HK-2 (cell line): Measurements from ENCODE around the gene PLEKHO2.

Source experiments
- DNase-seq: peaks from one replicate; pipeline ENCODE4 v3.0.0-alpha.2; 2018; ENCODE audit not compliant: unreplicated experiment

The PLEKHO2 gene

GRCh38 chr15:64825431-64826294, 16.1 kb upstream of the PLEKHO2 start, which contains the start of gene PIF1:
Gene PIF1 (minus strand): TSS chr15:64825647. CDS start chr15:64824335, 1,312 bp downstream.
- peak; percentile 81 for DNase-seq

GRCh38 chr15:64828985-64829384, 12.7 kb upstream of the PLEKHO2 start:
- no peak for DNase-seq

- no peak for DNase-seq
Observed at GRCh38 chr15:64833690-64834089, 8.0 kb upstream of the PLEKHO2 start.

GRCh38 chr15:64836023-64836536, 5.6 kb upstream of the PLEKHO2 start:
- no peak for DNase-seq

- no peak for DNase-seq
Observed at GRCh38 chr15:64837502-64837901, 4.2 kb upstream of the PLEKHO2 start.

DNA sequence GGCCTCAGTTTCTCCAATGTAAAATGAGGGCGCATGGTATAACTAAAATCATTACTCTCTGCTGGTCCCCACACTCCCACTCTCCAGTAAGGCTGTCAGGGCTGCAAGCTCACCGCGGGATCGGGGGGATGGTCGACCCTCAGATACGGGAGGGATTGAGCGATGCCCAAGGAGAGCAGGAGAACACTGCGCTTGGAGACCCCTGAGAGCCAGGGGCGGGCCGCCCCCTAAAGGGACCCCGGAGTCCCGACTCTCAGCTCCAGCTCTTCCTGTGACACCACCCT, 713 bp upstream of the PLEKHO2 start:
- no peak for DNase-seq

DNA sequence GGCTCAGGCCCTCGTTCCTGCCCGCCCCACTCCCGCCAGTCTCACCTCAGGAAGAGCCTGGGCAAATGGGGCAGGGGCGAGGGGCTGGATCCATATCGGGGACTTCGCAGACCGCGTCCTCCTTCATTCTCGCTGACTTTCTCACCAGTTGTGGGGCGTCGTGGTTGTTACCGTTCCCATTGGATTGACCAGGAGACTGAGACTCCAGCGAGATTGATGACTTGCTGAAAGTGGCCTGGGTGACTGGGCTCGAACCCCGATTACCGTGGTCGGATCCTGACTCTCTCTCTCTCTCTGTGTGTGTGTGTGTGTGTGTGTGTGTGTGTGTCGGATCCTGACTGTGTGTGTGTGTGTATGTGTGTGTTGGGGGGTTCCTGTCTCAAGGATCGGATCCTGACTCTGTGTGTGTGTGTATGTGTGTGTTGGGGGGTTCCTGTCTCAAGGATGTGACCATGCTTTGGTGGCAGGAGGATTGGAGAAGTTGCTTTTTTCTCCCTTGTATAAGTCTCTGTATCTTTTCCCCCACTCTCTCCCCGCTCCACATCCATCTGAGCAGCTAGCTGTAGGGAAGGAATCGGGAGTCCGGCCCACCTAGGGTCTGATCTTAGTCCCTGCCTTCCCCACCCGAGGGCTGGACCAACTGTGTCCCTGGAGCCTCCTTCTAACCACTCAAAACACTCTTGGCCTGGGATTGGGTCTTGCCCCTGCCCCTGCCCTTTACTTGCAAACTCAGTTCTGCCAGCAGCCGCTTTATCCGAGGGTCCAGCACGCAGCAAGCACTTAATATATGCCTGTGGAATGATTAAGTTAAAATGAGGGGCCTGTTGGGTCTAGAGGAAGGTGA, 603 bp downstream of the PLEKHO2 start:
- DNase-seq, result no peak

DNA sequence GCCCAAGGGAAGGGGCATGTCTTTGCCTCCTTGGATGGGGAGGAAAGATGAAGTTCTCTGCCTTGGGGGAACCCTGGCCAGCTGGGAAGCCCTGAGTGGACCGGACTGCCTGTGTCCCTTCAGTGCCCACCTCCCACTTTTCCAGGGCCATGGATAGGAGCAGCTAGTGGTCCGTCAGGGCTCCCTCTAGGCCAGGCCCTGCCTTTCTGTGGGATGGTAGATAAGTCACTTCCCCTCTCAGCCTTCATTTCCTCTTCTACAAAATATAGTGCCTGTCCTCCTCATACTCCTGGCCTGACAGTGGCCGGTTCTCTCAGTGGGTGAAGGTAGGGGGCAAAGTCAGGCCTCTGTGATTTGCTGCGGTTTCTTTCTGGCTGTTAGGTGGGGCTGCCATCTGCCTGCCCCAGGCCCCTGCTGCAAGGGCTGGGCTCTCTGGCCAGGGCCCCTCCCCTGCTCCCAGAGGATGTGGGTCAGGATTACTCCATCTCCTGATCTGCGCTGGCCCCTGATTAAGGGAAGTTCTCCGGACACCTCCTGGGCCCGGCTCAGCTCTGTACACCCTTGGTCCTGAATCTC, 1.4 kb downstream of the PLEKHO2 start:
- DNase-seq, result no peak

DNA sequence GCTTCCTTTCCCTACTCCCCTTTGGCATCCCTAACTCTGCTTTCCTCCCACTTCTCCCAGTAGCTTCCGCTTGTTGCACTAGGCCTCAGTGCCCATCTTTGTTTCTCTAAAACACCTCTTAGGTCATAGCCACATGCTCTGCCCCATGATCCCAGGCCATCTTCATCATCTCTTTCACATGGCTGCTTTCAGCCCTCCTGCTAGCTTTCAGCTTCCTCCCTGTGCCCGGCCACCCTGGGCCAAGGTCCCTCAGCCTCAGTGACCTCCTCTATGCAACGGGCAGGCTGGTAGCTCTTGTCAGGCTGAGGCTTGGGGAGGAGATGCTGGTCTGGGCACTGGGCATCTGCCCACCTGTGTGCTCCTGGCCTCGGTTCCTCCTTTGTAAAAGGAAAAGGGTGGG, 2.3 kb downstream of the PLEKHO2 start:
- DNase-seq, result no peak

- no peak for DNase-seq
Observed at GRCh38 chr15:64844576-64845145, 2.9 kb downstream of the PLEKHO2 start.

DNA sequence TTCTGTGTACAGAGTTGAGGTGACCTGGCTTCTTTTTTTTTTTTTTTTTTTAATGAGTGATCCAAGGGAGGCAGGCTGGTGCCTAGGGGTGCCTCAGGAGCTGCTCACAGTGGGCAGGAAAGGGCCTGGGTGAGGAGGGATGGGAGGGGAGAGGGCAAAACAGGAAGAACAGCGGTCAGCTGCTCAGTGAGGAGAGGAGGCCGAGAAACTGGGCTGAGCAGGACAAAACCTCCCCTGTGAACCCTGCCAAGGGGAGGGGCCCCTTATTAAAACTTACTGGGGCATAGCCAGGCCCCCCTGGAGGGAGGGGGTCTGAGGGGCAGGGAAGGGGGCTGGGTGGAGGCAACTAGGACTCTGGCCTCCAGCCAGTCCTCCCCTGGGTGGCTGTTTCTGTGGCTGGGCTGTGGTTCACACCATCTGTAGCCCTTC, 3.5 kb downstream of the PLEKHO2 start:
- no peak for DNase-seq

- DNase-seq, result no peak
Observed at GRCh38 chr15:64845831-64846595, 4.3 kb downstream of the PLEKHO2 start.

- no peak for DNase-seq
Observed at GRCh38 chr15:64847016-64847415, 5.3 kb downstream of the PLEKHO2 start.

DNA sequence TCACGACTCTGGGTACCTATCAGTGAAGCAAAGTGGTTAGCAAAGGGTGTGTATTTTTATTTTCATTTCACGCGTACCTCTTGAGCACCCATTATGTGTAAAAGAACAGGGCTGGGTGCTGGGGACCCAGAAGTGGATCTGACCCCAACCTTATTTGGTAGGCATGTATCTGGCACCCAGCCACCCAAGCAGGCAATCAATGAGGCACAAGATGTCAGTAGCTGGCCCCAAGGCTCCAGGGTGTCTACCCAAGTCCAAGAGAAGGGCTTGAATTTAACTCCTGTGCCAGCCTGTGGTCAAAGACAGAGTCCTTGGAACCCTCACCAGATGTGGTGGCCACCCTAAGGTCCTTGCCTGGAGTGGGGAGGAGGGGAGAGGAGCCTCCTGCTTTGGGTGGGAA, 5.7 kb downstream of the PLEKHO2 start:
- DNase-seq, result no peak

DNA sequence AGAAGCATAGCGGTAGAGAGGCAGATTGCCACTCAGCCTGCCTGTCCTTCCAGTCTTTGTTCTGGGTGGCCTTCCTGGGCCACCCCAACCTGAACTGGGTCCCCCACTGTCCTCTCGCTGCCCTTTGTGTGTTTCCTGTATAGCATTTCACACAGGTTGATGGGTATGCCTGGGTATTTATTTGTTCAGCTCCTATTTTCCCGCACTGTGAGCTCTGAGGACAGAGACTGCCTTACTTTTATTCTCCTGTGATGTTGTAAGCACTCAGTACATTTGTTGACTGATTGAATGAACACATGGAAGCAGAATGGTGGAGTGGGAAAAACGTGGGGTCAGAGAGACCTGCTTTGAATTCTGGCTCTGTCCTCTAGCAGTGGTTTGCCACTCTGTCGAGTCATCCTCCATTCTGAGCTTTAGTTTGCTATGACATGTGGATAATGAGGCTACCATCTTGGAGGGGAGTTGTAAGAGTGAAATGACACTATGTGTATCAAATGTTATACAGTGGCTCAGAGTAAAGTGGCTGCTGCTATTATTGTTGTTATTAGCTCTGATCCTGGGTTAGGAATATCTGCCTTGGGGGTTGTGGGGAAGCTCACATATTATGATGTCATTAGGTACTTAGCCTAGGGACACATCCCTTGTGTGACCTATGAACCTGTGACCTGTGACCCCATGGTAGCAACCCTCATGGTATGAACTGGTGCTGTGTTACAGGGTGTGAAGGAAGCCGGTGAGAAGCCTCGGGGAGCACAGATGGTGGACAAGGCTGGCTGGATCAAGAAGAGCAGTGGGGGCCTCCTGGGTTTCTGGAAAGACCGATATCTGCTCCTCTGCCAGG, 6.4 kb downstream of the PLEKHO2 start:
- DNase-seq, result no peak

GRCh38 chr15:64850778-64851502, 9.2 kb downstream of the PLEKHO2 start:
- DNase-seq, result no peak

GRCh38 chr15:64851503-64851840, 9.8 kb downstream of the PLEKHO2 start:
- no peak for DNase-seq

DNA sequence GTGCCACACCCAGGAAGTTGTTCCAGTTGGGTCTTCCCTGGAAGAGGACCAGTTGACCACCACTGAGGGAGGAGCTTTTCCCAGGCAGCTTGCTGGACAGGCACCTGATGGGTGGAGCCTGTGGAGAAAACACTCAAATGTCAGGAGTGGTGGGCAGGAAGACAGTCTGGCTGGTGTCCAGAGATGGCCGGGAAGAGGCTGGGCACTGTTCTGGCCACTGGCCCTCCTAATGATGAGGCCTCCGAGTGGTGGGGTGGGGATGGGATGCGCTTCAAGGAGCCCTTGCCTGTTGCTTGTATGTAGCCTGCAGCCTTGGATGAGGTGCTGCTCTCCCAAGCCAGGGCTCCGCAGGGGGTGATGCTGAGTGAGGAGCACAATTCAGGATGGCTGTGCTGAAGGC, 12.3 kb downstream of the PLEKHO2 start:
- no peak for DNase-seq

GRCh38 chr15:64854526-64854925, 12.8 kb downstream of the PLEKHO2 start:
- DNase-seq, result no peak
